Activated CD8-positive, alpha-beta memory T cell treated with anti-CD3 and anti-CD28 coated beads, Interleukin-2, amount 50 U/mL, for 1 hour (primary cell): ENCODE results near the gene CLDN9.
A peak's percentile ranks its signal among the peaks of the same experiment; 100 is the strongest.

Source experiments
- DNase-seq: peaks from one replicate; pipeline ENCODE4 v3.0.0-alpha.2; 2020; ENCODE audit errors: extremely low read depth

CLDN9 gene

DNA sequence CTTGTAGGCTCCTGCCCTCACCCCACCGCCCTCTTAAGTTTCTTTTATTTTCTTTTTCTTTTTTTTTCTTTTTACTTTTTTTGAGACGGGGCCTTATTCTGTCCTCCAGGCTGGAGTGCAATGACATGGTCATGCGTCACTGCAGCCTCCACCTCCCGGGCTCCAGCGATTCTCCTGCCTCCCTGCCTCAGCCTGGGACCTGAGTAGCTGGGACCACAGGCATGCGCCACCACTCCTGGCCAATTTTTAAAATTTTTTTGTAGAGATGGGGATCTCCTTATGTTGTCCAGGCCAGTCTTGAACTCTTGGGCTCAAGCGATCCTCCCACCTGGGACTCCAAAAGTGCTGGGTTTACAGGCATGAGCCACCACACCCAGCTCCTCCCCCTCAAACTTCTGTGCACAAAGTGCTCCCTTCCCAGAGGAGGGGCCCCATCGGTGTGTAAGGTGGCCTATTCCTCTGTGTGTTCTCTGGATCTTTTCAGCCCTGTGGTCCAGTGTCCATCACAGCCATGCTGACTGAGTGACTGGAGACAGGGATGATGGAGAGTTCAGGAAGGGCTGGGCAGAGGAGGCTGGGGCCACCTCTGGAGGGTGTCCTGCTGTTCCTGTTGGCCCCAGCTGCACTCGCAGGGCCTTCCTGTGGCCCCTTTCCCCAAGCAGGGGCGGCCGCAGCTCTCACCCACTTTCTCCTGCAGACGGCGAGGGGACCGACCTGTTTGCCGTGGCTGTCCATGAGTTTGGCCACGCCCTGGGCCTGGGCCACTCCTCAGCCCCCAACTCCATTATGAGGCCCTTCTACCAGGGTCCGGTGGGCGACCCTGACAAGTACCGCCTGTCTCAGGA, 43.8 kb downstream of the CLDN9 start:
- no peak for DNase-seq

DNA sequence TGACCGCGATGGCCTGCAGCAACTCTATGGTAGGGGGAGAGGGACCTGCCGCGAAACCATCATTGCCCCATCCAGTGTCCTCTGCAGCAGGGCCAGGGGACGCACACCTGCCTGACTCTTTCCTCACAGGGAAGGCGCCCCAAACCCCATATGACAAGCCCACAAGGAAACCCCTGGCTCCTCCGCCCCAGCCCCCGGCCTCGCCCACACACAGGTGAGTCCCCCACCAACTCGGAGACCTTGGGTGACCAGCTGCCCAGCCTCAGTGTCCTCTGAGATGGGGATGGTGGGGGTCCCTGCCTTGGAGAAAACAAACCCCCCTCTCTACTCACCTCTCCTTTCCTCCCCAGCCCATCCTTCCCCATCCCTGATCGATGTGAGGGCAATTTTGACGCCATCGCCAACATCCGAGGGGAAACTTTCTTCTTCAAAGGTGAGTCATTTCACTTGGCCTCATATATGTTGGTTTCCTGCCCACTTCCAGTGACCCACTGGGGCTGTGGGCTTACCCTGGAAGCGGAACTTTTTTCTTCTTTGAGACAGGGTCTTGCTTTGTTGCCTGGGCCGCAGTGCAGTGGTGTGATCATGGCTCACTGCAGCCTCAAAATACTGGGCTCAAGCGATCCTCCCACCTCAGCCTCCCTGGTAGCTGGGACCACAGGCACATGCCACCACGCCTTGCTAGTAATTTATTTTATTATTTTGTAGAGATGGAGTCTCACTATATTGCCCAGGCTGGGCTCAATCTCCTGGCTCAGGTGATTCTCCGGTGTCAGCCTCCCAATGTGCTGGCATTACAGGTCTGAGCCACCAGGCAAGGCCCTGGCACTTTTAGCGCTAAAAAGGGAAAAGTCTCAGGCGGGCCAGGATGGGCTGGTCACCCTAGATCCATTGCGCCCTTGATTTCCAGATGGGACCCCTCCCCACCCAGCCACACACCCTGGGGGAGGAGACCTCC, 44.7 kb downstream of the CLDN9 start:
- DNase-seq, result no peak

DNA sequence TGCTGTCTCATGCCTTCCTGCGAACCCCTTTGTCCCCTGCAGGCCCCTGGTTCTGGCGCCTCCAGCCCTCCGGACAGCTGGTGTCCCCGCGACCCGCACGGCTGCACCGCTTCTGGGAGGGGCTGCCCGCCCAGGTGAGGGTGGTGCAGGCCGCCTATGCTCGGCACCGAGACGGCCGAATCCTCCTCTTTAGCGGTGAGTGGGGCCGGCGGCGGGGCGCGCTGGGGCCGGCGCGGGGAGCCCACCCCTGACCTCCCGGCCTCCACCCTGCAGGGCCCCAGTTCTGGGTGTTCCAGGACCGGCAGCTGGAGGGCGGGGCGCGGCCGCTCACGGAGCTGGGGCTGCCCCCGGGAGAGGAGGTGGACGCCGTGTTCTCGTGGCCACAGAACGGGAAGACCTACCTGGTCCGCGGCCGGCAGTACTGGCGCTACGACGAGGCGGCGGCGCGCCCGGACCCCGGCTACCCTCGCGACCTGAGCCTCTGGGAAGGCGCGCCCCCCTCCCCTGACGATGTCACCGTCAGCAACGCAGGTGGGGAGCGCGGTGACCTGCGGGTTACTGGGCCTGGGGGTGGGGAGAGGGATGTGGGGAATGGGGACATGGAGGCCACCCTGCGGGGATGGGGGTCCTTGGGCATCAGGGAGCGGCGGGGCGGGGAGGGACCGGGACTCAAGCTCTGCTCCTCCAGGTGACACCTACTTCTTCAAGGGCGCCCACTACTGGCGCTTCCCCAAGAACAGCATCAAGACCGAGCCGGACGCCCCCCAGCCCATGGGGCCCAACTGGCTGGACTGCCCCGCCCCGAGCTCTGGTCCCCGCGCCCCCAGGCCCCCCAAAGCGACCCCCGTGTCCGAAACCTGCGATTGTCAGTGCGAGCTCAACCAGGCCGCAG, 45.7 kb downstream of the CLDN9 start:
- DNase-seq, result no peak

- DNase-seq, result peak; percentile 45
Measured at GRCh38 chr16:3059041-3059722, 46.5 kb downstream of the CLDN9 start.

- DNase-seq, result no peak
Measured at GRCh38 chr16:3059723-3060242, 47.1 kb downstream of the CLDN9 start.

- DNase-seq, result no peak
Measured at GRCh38 chr16:3060339-3061127, 47.8 kb downstream of the CLDN9 start.

DNA sequence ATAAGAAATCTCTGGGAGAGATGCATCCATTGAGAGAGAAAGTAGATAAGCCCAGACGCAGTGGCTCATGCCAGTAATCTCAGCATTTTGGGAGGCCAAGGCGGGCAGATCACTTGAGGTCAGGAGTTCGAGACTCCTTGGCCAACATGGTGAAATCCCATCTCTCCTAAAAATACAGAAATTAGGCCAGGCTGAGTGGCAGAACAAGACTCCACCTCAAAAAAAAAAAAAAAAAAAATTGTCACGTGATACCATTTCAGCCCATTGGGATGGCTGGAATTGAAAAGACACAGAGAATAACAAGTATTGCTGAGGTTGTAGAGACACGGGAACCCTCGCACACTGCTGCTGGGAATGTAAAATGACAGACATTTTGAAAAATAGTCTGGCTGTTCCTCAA, 49.8 kb downstream of the CLDN9 start:
- no peak for DNase-seq

DNA sequence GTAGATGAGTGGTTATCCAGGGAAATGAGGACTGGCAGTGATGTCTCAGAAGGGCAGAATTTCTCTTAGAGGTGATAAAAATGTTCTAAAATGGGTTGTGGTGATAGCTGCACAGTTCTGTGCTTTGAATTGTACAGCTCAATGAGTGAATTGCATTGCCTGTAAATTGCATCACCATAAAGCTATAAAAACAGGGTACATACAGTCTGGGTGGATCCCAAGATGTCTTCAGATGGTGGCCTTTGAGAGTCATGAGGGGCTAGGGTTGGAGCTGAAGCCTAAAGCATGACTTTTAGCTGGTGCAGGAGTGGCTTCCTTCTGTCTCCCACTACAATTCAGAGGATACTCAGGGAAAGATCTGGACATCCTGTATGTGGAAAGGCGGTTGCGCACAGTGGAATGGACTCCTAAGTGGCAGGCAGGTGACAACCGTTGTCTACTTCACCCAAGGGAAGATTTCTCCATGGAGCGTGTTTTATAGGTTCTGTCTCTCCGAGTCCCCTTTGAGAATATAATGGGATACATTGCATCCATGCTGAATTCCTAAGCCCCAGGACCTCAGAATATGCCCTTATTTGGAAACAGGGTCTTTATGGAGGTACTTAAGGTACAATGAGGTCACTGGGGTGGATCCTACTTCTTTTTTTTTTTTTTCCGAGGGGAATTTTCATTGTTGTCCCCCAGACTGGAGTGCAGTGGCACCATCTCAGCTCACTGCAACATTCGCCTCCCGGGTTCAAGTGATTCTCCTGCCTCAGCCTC, 51.1 kb downstream of the CLDN9 start:
- DNase-seq, result no peak
